Loucy (cell line): ENCODE measurements around the gene EMX2.

Source experiments
- EZH2phosphoT487 ChIP-seq: fragments of 200-600 bp; IDR thresholded peaks from 2 replicates; pipeline ENCODE4 v1.6.1; 2018; ENCODE audit warnings: antibody characterized with exemption, mild to moderate bottlenecking, moderate library complexity, borderline replicate concordance
- TF ChIP-seq, protein P1 (sequence below): fragments of 200-600 bp; sonication (generic); conservative IDR thresholded peaks from 2 replicates; pipeline ENCODE4 v1.5.1; 2014; ENCODE audit warnings: mild to moderate bottlenecking, antibody characterized with exemption, low read length

GRCh38 chr10:117541405-117541908 is 1.1 kb upstream of the EMX2 start:
- TF ChIP-seq, protein P1, sequence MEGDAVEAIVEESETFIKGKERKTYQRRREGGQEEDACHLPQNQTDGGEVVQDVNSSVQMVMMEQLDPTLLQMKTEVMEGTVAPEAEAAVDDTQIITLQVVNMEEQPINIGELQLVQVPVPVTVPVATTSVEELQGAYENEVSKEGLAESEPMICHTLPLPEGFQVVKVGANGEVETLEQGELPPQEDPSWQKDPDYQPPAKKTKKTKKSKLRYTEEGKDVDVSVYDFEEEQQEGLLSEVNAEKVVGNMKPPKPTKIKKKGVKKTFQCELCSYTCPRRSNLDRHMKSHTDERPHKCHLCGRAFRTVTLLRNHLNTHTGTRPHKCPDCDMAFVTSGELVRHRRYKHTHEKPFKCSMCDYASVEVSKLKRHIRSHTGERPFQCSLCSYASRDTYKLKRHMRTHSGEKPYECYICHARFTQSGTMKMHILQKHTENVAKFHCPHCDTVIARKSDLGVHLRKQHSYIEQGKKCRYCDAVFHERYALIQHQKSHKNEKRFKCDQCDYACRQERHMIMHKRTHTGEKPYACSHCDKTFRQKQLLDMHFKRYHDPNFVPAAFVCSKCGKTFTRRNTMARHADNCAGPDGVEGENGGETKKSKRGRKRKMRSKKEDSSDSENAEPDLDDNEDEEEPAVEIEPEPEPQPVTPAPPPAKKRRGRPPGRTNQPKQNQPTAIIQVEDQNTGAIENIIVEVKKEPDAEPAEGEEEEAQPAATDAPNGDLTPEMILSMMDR = no peak
- no peak for TF ChIP-seq EZH2phosphoT487
